Natural killer cell (primary cell): ENCODE results near the gene C3orf80. TPM values are rescaled to one million over a fixed set of nuclear protein-coding genes. Genes with fewer than 3 reads are reported as not detected.

Experiments used
- ATAC-seq, 3 donors: fragments of 150-1000 bp in 2 of 3; fragments of 200-7000 bp in 1 of 3; cut with Tn5 transposase; 1 replicate in 1 of 3; 2 replicates in 2 of 3; pipeline ENCODE4 v1.10.0; 2021; ENCODE audit warnings: mild to moderate bottlenecking in 2 of 3, moderate library complexity in 2 of 3
- DNase-seq, 2 donors: peaks; one replicate each; pipeline versions ENCODE4 v3.0.0 to v3.0.0-alpha.2; 2013 to 2021; ENCODE audit warnings: mixed read lengths in 1 of 2
- H3K27ac ChIP-seq: one replicate; pipeline ENCODE4 v1.5.1; 2013; ENCODE audit warnings: mild to moderate bottlenecking, low read length
- H3K27me3 ChIP-seq: one replicate; pipeline ENCODE4 v1.6.1; 2013; ENCODE audit warnings: low read length; ENCODE audit not compliant: control insufficient read depth, insufficient read depth
- H3K36me3 ChIP-seq: one replicate; pipeline ENCODE4 v1.6.1; 2013; ENCODE audit warnings: low read length; ENCODE audit not compliant: control insufficient read depth, insufficient read depth
- H3K4me1 ChIP-seq: one replicate; pipeline ENCODE4 v1.6.1; 2013; ENCODE audit warnings: low read length; ENCODE audit not compliant: control insufficient read depth, insufficient read depth
- H3K4me3 ChIP-seq: one replicate; pipeline ENCODE4 v1.5.1; 2013; ENCODE audit warnings: low read length
- H3K9me3 ChIP-seq: one replicate; pipeline ENCODE4 v1.6.1; 2013; ENCODE audit warnings: low read length; ENCODE audit not compliant: control insufficient read depth, insufficient read depth
- H3K27ac Mint-ChIP-seq, 2 donors: one replicate each; pipeline ENCODE4 v1.8.0; 2022; ENCODE audit warnings: mild to moderate bottlenecking in 2 of 2, mixed read lengths in 2 of 2, moderate library complexity in 1 of 2
- H3K27me3 Mint-ChIP-seq, 2 donors: one replicate each; pipeline ENCODE4 v1.8.0; 2022; ENCODE audit warnings: low read depth in 2 of 2, mixed read lengths in 2 of 2
- H3K36me3 Mint-ChIP-seq: one replicate; pipeline ENCODE4 v1.8.0; 2022; ENCODE audit warnings: mixed read lengths
- H3K4me1 Mint-ChIP-seq, 2 donors: one replicate each; pipeline ENCODE4 v1.8.0; 2022; ENCODE audit warnings: mixed read lengths in 2 of 2
- H3K4me3 Mint-ChIP-seq: one replicate; pipeline ENCODE4 v1.8.0; 2022; ENCODE audit warnings: mild to moderate bottlenecking, moderate library complexity, mixed read lengths
- H3K9me3 Mint-ChIP-seq, 2 donors: one replicate each; pipeline ENCODE4 v1.8.0; 2022; ENCODE audit warnings: mixed read lengths in 2 of 2
- WGBS: methylation state at CpG from one replicate; pipeline ENCODE4 v1.1.7; 2013; ENCODE audit warnings: missing lambda C conversion rate; ENCODE audit not compliant: insufficient coverage; 5-methylcytosine and 5-hydroxymethylcytosine counted together
- intact Hi-C: fragments of 100-400 bp; cut with micrococcal nuclease; formaldehyde crosslinking; loops from one replicate; pipeline ENCODE4 v1.14.2; 2022
- total RNA-seq, 4 donors: library from RNA; stranded (reverse); fragments of 120-200 nt in 1 of 4; gene quantifications; one replicate each; pipeline versions ENCODE4 v1.2.3 to v1.2.4, GENCODE V29; 2013 to 2022
- TF ChIP-seq, protein P1 (sequence below): fragments of 200-600 bp; IDR thresholded peaks from one replicate; pipeline ENCODE4 v1.8.0; 2022; ENCODE audit warnings: antibody characterized with exemption

C3orf80 gene
- total RNA-seq, 3 donors from 2014 or later (not counting 1 experiment from before 2014, with no cell fraction given) = not detected

DNA sequence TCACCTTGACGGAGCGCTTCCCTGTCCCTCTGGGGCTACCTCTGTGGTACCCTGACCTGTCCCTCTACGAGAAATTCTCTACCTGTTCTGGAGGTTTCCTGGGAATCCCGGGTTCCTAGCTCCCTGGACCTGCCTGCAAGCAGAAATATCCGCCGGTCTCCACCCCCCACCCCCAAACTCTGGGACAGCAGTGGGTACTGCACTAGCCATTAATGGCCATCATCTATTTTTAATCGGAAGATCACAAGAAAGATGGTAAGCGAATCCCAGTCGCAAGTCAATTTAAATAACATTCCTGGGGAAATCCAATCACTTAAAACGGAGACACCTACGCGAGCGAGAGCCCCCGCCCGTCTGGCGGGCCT lies 429 bp upstream of the C3orf80 start:
- no peak for ATAC-seq
- DNase-seq = no peak
- Mint-ChIP-seq H3K27me3 (peaks cover 34 to 52% of the 10 kb centered on the region in 2 donors), H3K9me3 (no peaks in the 10 kb centered on the region), H3K27ac (no peak overlapping the region), H3K4me3 (peak overlapping the region; percentile 84), H3K4me1 (peaks cover 11 to 15% of the 10 kb centered on the region in 2 donors), H3K36me3 (no peaks in the 10 kb centered on the region)
- intact Hi-C loops = no loop called here
- Histone ChIP-seq H3K27ac (no peak overlapping the region), H3K27me3 (peaks cover 32% of the 10 kb centered on the region), H3K36me3 (no peaks in the 10 kb centered on the region), H3K4me3 (peak overlapping the region; percentile 12), H3K9me3 (no peaks in the 10 kb centered on the region), H3K4me1 (peaks cover 19% of the 10 kb centered on the region)
- TF ChIP-seq, protein P1, sequence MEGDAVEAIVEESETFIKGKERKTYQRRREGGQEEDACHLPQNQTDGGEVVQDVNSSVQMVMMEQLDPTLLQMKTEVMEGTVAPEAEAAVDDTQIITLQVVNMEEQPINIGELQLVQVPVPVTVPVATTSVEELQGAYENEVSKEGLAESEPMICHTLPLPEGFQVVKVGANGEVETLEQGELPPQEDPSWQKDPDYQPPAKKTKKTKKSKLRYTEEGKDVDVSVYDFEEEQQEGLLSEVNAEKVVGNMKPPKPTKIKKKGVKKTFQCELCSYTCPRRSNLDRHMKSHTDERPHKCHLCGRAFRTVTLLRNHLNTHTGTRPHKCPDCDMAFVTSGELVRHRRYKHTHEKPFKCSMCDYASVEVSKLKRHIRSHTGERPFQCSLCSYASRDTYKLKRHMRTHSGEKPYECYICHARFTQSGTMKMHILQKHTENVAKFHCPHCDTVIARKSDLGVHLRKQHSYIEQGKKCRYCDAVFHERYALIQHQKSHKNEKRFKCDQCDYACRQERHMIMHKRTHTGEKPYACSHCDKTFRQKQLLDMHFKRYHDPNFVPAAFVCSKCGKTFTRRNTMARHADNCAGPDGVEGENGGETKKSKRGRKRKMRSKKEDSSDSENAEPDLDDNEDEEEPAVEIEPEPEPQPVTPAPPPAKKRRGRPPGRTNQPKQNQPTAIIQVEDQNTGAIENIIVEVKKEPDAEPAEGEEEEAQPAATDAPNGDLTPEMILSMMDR = no peak
- 2% methylated on average over 16 of the region's 16 CpGs for WGBS

DNA sequence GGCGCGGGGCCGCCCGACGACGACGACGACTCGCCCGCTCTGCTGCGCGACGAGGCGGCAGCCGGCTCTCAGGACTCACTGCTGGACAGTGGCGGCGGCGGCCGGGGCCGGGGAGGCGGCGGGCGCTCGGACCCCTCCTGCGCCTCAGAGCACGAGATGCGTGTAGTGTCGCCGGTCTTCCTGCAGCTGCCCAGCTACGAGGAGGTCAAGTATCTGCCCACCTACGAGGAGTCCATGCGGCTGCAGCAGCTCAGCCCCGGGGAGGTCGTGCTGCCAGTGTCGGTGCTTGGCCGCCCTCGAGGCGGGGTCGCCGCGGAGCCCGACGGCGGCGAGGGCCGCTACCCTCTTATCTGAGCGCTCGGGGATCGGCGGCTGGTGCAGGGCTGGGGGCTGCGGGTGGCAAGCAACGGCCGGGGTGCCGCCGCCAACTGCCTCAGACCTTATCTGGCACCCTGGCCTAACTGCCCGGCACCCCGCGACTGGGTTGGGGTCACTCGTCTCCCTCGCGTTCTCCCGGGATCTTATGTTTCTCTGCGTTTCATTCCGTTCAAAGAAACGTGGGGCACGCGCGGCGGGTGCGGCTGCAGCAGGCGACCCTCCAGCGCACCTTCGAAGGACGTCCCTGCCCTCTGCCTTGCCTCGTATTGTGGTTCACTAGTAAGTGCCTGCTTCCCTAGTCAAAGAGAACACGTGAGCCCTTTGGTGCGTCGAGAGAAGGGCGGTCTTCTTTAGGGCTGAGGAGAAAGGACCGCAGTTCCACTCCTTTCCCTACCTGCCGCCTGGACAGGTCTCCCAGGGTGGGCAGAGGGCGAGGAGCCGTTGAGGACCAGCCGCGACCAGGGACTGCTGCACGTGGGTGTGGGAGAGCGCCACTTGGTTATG lies 1.0 kb downstream of the C3orf80 start:
- H3K36me3 ChIP-seq = no peaks in the 10 kb centered on the region
- no peak overlapping the region for H3K27ac ChIP-seq
- TF ChIP-seq, protein P1 = no peak
- intact Hi-C loops = no loop called here
- Mint-ChIP-seq H3K4me3 (peak overlapping the region; percentile 89), H3K9me3 (no peaks in the 10 kb centered on the region), H3K4me1 (peaks cover 11 to 15% of the 10 kb centered on the region in 2 donors), H3K27me3 (peaks cover 36 to 47% of the 10 kb centered on the region in 2 donors), H3K27ac (no peak overlapping the region), H3K36me3 (no peaks in the 10 kb centered on the region)
- H3K27me3 ChIP-seq = peaks cover 32% of the 10 kb centered on the region
- H3K9me3 ChIP-seq = no peaks in the 10 kb centered on the region
- ATAC-seq = peak in 2 of 3 donors; percentile 43 to 49
- DNase-seq = peak in 1 of 2 donors; percentile 14
- peaks cover 19% of the 10 kb centered on the region for H3K4me1 ChIP-seq
- 1% methylated on average over 87 of the region's 87 CpGs for WGBS
- peak overlapping the region; percentile 16 for H3K4me3 ChIP-seq

DNA sequence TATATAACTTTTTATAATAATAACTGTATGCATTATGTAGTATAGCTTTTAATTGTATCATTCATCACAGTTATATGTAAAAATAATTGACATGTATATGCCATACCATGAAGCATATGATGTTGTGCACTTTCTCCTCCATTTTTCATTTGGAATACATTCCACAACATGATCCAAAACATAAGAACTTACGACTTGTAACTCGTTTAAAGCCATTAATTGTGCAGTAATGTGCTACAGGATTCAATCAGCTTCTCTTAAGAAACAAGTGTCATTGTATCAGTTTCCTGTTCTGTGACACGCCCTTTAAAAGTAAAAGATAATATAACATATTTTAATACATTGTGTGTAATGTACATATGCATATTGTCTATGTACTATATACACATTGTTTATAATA lies 2.2 kb downstream of the C3orf80 start:
- H3K27ac Mint-ChIP-seq = no peak overlapping the region
- TF ChIP-seq, protein P1 = no peak
- H3K9me3 Mint-ChIP-seq = no peaks in the 10 kb centered on the region
- intact Hi-C loops = no loop called here
- H3K36me3 Mint-ChIP-seq = no peaks in the 10 kb centered on the region
- H3K4me3 Mint-ChIP-seq = no peak overlapping the region
- Histone ChIP-seq H3K4me1 (peaks cover 19% of the 10 kb centered on the region), H3K9me3 (no peaks in the 10 kb centered on the region), H3K27ac (no peak overlapping the region), H3K36me3 (no peaks in the 10 kb centered on the region), H3K4me3 (no peak overlapping the region), H3K27me3 (peaks cover 35% of the 10 kb centered on the region)
- peaks cover 11 to 15% of the 10 kb centered on the region in 2 donors for H3K4me1 Mint-ChIP-seq
- peaks cover 40 to 47% of the 10 kb centered on the region in 2 donors for H3K27me3 Mint-ChIP-seq
- DNase-seq = no peak
- WGBS = 25% methylated on average over 2 of the region's 3 CpGs
- no peak for ATAC-seq
